BLaER1 treated with 17β-estradiol and CSF1 and Interleukin-3, amounts not matched to agents 10 nM and 100 nM (cell line): ENCODE data around the gene CCDC54.
A peak's percentile ranks its signal among the peaks of the same experiment; 100 is the strongest.

Experiments
- H3K27ac ChIP-seq, 11 experiments: shearing (Covaris generic); formaldehyde crosslinking; 2 replicates each; pipeline ENCODE4 v1.8.1; 2022
- H3K27me3 ChIP-seq, 11 experiments: shearing (Covaris generic); formaldehyde crosslinking; 2 replicates each; pipeline ENCODE4 v1.8.1; 2022
- H3K36me3 ChIP-seq, 11 experiments: shearing (Covaris generic); formaldehyde crosslinking; 2 replicates each; pipeline ENCODE4 v1.8.1; 2022
- H3K4me1 ChIP-seq, 10 experiments: shearing (Covaris generic); formaldehyde crosslinking; 2 replicates each; pipeline ENCODE4 v1.8.1; 2022
- H3K4me2 ChIP-seq, 11 experiments: shearing (Covaris generic); formaldehyde crosslinking; 2 replicates each; pipeline ENCODE4 v1.8.1; 2022
- H3K4me3 ChIP-seq, 10 experiments: shearing (Covaris generic); formaldehyde crosslinking; 2 replicates each; pipeline ENCODE4 v1.8.1; 2022
- H3K9ac ChIP-seq, 11 experiments: shearing (Covaris generic); formaldehyde crosslinking; 2 replicates each; pipeline ENCODE4 v1.8.1; 2022
- H3K9me3 ChIP-seq, 11 experiments: shearing (Covaris generic); formaldehyde crosslinking; replicated peaks in 1 of 11; 2 replicates each; pipeline ENCODE4 v1.8.1; 2022
- H4K20me1 ChIP-seq, 11 experiments: shearing (Covaris generic); formaldehyde crosslinking; 2 replicates each; pipeline ENCODE4 v1.8.1; 2022
- Cebpa-rat ChIP-seq, 11 experiments: shearing (Covaris generic); IDR thresholded peaks; 2 replicates each; pipeline ENCODE4 v1.8.1; 2022

Gene CCDC54

DNA sequence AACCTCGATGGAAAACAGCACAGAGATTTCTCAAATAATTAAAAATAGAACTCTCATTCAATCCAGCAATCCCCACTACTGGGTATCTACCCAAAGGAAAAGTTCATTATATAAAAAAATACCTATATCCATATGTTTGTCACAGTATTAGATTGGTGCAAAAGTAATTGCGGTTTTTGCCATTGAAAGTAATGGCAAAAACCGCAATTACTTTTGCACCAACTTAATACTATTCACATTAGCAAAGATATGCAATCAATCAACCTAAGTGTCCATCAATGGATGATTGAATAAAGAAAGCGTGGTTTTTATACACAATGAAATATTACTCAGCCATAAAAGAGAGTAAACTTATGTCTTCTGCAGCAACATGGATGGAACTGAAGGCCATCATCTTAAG, 12.2 kb upstream of the CCDC54 start:
- TF ChIP-seq Cebpa-rat (IDR thresholded peaks at IDR 0.05): no peak
- Histone ChIP-seq H3K27me3 (no peaks in the 10 kb centered on the region), H4K20me1 (no peaks in the 10 kb centered on the region), H3K4me2 (no peak overlapping the region), H3K36me3 (no peaks in the 10 kb centered on the region), H3K27ac (no peak overlapping the region), H3K4me3 (no peak overlapping the region), H3K9me3 (peaks cover 0 to 9% (median 0%) of the 10 kb centered on the region in 11 experiments; a peak in 1 of 22 replicates), H3K4me1 (peaks cover 0 to 21% (median 12%) of the 10 kb centered on the region in 10 experiments; a peak in 12 of 20 replicates), H3K9ac (no peak overlapping the region)

- Histone ChIP-seq H3K4me1 (peaks cover 0 to 21% (median 12%) of the 10 kb centered on the region in 10 experiments; a peak in 12 of 20 replicates), H3K4me2 (peak overlapping the region in 6 of 11 experiments; percentile 32 to 69 (median 51); a peak in 12 of 22 replicates), H3K9ac (no peak overlapping the region), H4K20me1 (no peaks in the 10 kb centered on the region), H3K27me3 (no peaks in the 10 kb centered on the region), H3K27ac (peak overlapping the region in 6 of 11 experiments; percentile 35 to 63 (median 46); a peak in 11 of 22 replicates), H3K4me3 (0 out of 20 replicates have a peak overlapping the region, but pooled peaks of 1 of the 10 experiments have one; percentile 3), H3K9me3 (peaks cover 0 to 9% (median 0%) of the 10 kb centered on the region in 11 experiments; a peak in 1 of 22 replicates), H3K36me3 (no peaks in the 10 kb centered on the region)
- no peak for TF ChIP-seq Cebpa-rat (IDR thresholded peaks at IDR 0.05)
Measured at GRCh38 chr3:107366766-107367165, 10.5 kb upstream of the CCDC54 start.

DNA sequence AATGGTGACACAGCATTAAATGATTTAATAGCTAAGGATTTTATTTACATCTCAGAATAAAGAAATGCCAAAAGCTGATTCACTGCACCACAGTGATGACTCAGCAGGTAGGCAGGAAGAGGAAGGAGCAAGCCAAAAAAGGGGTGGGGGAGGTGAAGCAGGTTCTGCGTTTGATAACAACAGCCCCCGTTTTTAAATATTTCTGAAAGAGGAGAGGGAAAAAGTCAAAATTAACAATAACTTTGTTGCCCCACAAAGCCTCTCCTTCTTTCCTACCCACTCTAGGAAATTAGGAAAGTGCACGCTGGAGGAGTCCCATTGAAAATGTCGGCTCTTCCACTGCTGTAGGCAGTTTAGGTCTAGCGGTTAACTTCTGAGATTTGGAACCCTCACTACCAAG, 9.9 kb upstream of the CCDC54 start:
- H3K4me2 ChIP-seq: peak overlapping the region in 7 of 11 experiments; percentile 14 to 69 (median 49); a peak in 11 of 22 replicates
- TF ChIP-seq Cebpa-rat (IDR thresholded peaks at IDR 0.05): no peak
- no peaks in the 10 kb centered on the region for H3K36me3 ChIP-seq
- no peaks in the 10 kb centered on the region for H4K20me1 ChIP-seq
- no peak overlapping the region for H3K9ac ChIP-seq
- peaks cover 0 to 9% (median 0%) of the 10 kb centered on the region in 11 experiments; a peak in 1 of 22 replicates for H3K9me3 ChIP-seq
- no peaks in the 10 kb centered on the region for H3K27me3 ChIP-seq
- H3K4me3 ChIP-seq: no peak overlapping the region
- peaks cover 0 to 21% (median 12%) of the 10 kb centered on the region in 10 experiments; a peak in 12 of 20 replicates for H3K4me1 ChIP-seq
- H3K27ac ChIP-seq: peak overlapping the region in 7 of 11 experiments; percentile 29 to 63 (median 45); a peak in 10 of 22 replicates

- Histone ChIP-seq H3K27ac (no peak overlapping the region; a peak in 2 of 22 replicates), H3K4me1 (peaks cover 0 to 21% (median 12%) of the 10 kb centered on the region in 10 experiments; a peak in 12 of 20 replicates), H3K9ac (no peak overlapping the region), H3K36me3 (no peaks in the 10 kb centered on the region), H3K27me3 (no peaks in the 10 kb centered on the region), H3K4me2 (no peak overlapping the region), H4K20me1 (no peaks in the 10 kb centered on the region), H3K9me3 (peaks cover 0 to 9% (median 0%) of the 10 kb centered on the region in 11 experiments; a peak in 1 of 22 replicates), H3K4me3 (no peak overlapping the region)
- no peak for TF ChIP-seq Cebpa-rat (IDR thresholded peaks at IDR 0.05)
Measured at GRCh38 chr3:107368654-107369398, 8.4 kb upstream of the CCDC54 start.

- Histone ChIP-seq H4K20me1 (no peaks in the 10 kb centered on the region), H3K4me3 (no peak overlapping the region), H3K27me3 (no peaks in the 10 kb centered on the region), H3K36me3 (no peaks in the 10 kb centered on the region), H3K9me3 (peaks cover 0 to 9% (median 0%) of the 10 kb centered on the region in 11 experiments; a peak in 1 of 22 replicates), H3K9ac (no peak overlapping the region), H3K27ac (no peak overlapping the region), H3K4me1 (peaks cover 0 to 21% (median 12%) of the 10 kb centered on the region in 10 experiments; a peak in 12 of 20 replicates), H3K4me2 (no peak overlapping the region)
- TF ChIP-seq Cebpa-rat (IDR thresholded peaks at IDR 0.05): no peak
Measured at GRCh38 chr3:107369791-107370190, 7.4 kb upstream of the CCDC54 start.

- peaks cover 0 to 9% (median 0%) of the 10 kb centered on the region in 11 experiments; a peak in 1 of 22 replicates for H3K9me3 ChIP-seq
- no peak overlapping the region for H3K27ac ChIP-seq
- H3K4me3 ChIP-seq: no peak overlapping the region
- H3K4me2 ChIP-seq: no peak overlapping the region
- H3K36me3 ChIP-seq: no peaks in the 10 kb centered on the region
- no peak for TF ChIP-seq Cebpa-rat (IDR thresholded peaks at IDR 0.05)
- no peak overlapping the region for H3K9ac ChIP-seq
- no peaks in the 10 kb centered on the region for H4K20me1 ChIP-seq
- no peaks in the 10 kb centered on the region for H3K27me3 ChIP-seq
- H3K4me1 ChIP-seq: peaks cover 0 to 21% (median 12%) of the 10 kb centered on the region in 10 experiments; a peak in 12 of 20 replicates
Measured at GRCh38 chr3:107370907-107371306, 6.3 kb upstream of the CCDC54 start.

DNA sequence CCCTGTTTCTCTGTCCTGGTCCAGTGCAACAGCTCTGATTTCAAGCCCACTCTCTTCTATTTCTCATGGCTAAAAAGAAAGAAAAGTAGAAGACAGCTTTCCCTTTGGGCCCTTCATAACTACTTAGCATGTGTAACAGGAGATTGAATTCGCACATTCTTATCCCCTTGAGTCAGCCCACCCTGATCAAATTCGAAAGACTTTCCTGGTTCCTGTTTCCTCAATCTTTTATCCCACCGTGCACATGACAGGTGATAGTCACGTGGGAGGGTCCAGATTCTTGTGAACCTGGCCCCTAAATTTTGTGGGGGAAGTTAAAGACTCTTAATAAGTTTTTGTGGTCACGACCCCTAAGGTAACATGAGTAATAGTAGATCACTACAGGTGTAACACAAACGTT, 4.7 kb upstream of the CCDC54 start:
- peaks cover 0 to 9% (median 0%) of the 10 kb centered on the region in 11 experiments; a peak in 1 of 22 replicates for H3K9me3 ChIP-seq
- no peaks in the 10 kb centered on the region for H4K20me1 ChIP-seq
- H3K27me3 ChIP-seq: no peaks in the 10 kb centered on the region

DNA sequence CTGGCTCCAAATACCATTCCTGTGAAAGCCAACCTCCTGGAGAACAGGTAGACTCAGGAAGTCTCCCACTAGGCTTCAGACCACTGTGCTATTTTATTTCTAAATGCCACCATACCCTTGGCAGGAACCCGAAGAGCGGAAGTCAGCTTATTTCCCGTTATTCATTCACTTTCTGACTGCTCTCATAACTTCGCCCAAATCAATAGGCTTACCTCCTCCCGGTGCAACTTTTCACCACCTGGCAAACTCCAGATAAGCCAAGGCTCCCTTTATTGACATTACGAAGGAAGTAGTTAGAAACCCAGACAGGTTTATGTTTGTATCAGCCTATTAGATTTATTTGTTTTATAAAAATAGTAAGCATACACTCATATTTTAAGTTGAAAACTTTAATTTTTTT, 3.3 kb upstream of the CCDC54 start:
- no peaks in the 10 kb centered on the region for H3K4me1 ChIP-seq
- H3K9me3 ChIP-seq: no peaks in the 10 kb centered on the region
- H3K36me3 ChIP-seq: no peaks in the 10 kb centered on the region
- no peak overlapping the region for H3K9ac ChIP-seq
- no peak overlapping the region for H3K27ac ChIP-seq
- H3K27me3 ChIP-seq: no peaks in the 10 kb centered on the region
- no peak overlapping the region for H3K4me2 ChIP-seq
- TF ChIP-seq Cebpa-rat (IDR thresholded peaks at IDR 0.05): no peak
- no peak overlapping the region for H3K4me3 ChIP-seq
- H4K20me1 ChIP-seq: no peaks in the 10 kb centered on the region

More for the DNA sequence above, 4.7 kb upstream of the CCDC54 start:
- H3K36me3 ChIP-seq: no peaks in the 10 kb centered on the region
- H3K9ac ChIP-seq: no peak overlapping the region
- H3K4me2 ChIP-seq: no peak overlapping the region
- no peak overlapping the region for H3K4me3 ChIP-seq
- H3K27ac ChIP-seq: no peak overlapping the region
- peaks cover 0 to 7% (median 1%) of the 10 kb centered on the region in 10 experiments; a peak in 11 of 20 replicates for H3K4me1 ChIP-seq
- no peak for TF ChIP-seq Cebpa-rat (IDR thresholded peaks at IDR 0.05)

DNA sequence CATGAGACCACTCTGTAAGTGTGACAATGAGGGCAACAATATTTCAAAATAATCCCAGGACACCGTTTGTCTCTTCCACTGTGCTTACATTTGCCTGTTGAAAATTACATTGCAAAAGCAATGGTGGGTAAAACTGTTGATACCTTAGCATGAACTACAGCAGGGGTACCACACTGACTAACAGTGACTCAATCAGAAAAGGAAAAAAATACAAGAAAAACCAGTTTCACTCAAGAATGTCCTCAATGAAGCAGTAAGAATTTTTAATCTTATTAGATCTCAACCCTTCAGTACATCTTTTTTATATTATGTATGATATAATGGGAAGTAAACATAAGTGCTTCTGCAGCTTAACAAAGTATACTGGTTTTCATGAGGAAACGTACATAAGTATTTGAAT, 1.6 kb upstream of the CCDC54 start:
- no peak overlapping the region for H3K9ac ChIP-seq
- no peaks in the 10 kb centered on the region for H3K27me3 ChIP-seq
- TF ChIP-seq Cebpa-rat (IDR thresholded peaks at IDR 0.05): no peak
- no peak overlapping the region for H3K27ac ChIP-seq
- no peaks in the 10 kb centered on the region for H4K20me1 ChIP-seq
- H3K4me1 ChIP-seq: no peaks in the 10 kb centered on the region
- no peak overlapping the region for H3K4me2 ChIP-seq
- no peaks in the 10 kb centered on the region for H3K9me3 ChIP-seq
- no peaks in the 10 kb centered on the region for H3K36me3 ChIP-seq
- no peak overlapping the region for H3K4me3 ChIP-seq
